K562 (cell line): ENCODE measurements around the gene HKDC1. TPM values are rescaled to one million over a fixed set of nuclear protein-coding genes. Genes with fewer than 3 reads are reported as not detected.
A peak's percentile ranks its signal among the peaks of the same experiment; 100 is the strongest.

Experiments used
- FOXJ2 ChIP-seq: fragments of 200-800 bp; sonication (Bioruptor generic); IDR thresholded peaks from 2 replicates; pipeline ENCODE4 v1.6.1; 2016; ENCODE audit warnings: missing genetic modification characterization, missing compliant biosample characterization
- HDAC6 ChIP-seq: IDR thresholded peaks from 2 replicates; pipeline ENCODE4 v1.6.1; 2012; ENCODE audit warnings: low read depth, mild to moderate bottlenecking, control low read depth, inconsistent platforms, low read length, moderate library complexity
- JUND ChIP-seq, 2 experiments: IDR thresholded peaks; 2 replicates in 1 of 2; 3 replicates in 1 of 2; pipeline ENCODE4 v1.6.1; 2011; ENCODE audit warnings: borderline replicate concordance in 2 of 2, low read depth in 2 of 2, low read length in 2 of 2, improper control_type of control experiment in 1 of 2, missing biosample characterization in 1 of 2, missing genetic modification characterization in 1 of 2, missing genetic modification reagents in 1 of 2
- KLF13 ChIP-seq: fragments of 450-650 bp; IDR thresholded peaks from 2 replicates; pipeline ENCODE4 v1.6.1; 2016; ENCODE audit warnings: missing genetic modification characterization, low read depth, mild to moderate bottlenecking, missing compliant biosample characterization, moderate library complexity, borderline replicate concordance
- MGA ChIP-seq: fragments of 450-650 bp; IDR thresholded peaks from 2 replicates; pipeline ENCODE4 v1.6.1; 2016; ENCODE audit warnings: mild to moderate bottlenecking, moderate library complexity
- MLLT1 ChIP-seq, 2 experiments: fragments of 450-650 bp; IDR thresholded peaks; 2 replicates each; pipeline ENCODE4 v1.6.1; 2016
- NEUROD1 ChIP-seq: fragments of 150-350 bp; IDR thresholded peaks from 2 replicates; pipeline ENCODE4 v1.6.1; 2014; ENCODE audit warnings: borderline replicate concordance, low read length, low read depth; ENCODE audit not compliant: partially characterized antibody
- TAF15 ChIP-seq: fragments of 200-400 bp; formaldehyde crosslinking; IDR thresholded peaks from 2 replicates; pipeline ENCODE4 v1.6.1; 2017; ENCODE audit warnings: mild to moderate bottlenecking, low read depth, low read length, moderate library complexity
- polyA plus RNA-seq, 8 experiments: library from polyadenylated mRNA; depleted of rRNA in 4 of 8; stranded (reverse) in 5 of 8; unstranded in 3 of 8; fragments of >200 nt; fragmentation: Nextera tagmentation in 2 of 8; fragmentation: Illumina TruSeq in 1 of 8; extraction: Ambion mirVana in 2 of 8; extraction: Trizol in 1 of 8; gene quantifications; 2 replicates each; pipeline versions ENCODE4 v1.2.1 to v1.2.3, GENCODE V29; 2011 to 2014; ENCODE audit warnings: inconsistent platforms in 1 of 8, missing spikeins in 1 of 8
- total RNA-seq, 7 experiments: library from RNA; depleted of rRNA in 6 of 7; stranded (reverse); fragments of >200 nt in 6 of 7; fragmentation: Illumina TruSeq in 2 of 7; extraction: Trizol in 2 of 7; gene quantifications; 2 replicates each; pipeline versions ENCODE4 v1.2.1 to v1.2.3, GENCODE V29; 2011 to 2021; ENCODE audit warnings: low replicate concordance in 1 of 7

The HKDC1 gene
- total and polyA plus RNA-seq, 9 of the 15 experiments (the other 6 are each of a cell fraction or from before 2014, with no cell fraction given): 0.04 to 0.22 (median 0.11) TPM; not detected in 5

GRCh38 chr10:69269761-69270160 lies 49.6 kb downstream of the HKDC1 start (continued):
- TF ChIP-seq TAF15 (no peak), MLLT1 (IDR thresholded peaks at IDR 0.05) (no peak), MGA (0 out of 2 replicates have a peak, but pooled peaks have one; percentile 6), NEUROD1 (no peak), HDAC6 (no peak), KLF13 (tag) (no peak), FOXJ2 (tag) (no peak), JUND (IDR thresholded peaks at IDR 0.05; ENCODE audit: borderline replicate concordance, low read depth, low read length) (peak; percentile 62; the same call in 1 of the 2 replicates), JUND (tag; IDR thresholded peaks at IDR 0.05; ENCODE audit: borderline replicate concordance, low read depth, low read length) (no peak)
